Neural cell (in vitro differentiated cells): ENCODE measurements around the gene GAN.

Experiments used
- EP300 ChIP-seq: fragments of 450-650 bp; conservative IDR thresholded peaks from 2 replicates; pipeline ENCODE4 v1.6.1; 2014; ENCODE audit warnings: antibody characterized with exemption, mild to moderate bottlenecking, moderate library complexity; ENCODE audit not compliant: poor library complexity, severe bottlenecking
- EZH2 ChIP-seq: fragments of 200-600, 300-800 bp; shearing (Covaris generic), sonication (generic); IDR thresholded peaks from 2 replicates; pipeline ENCODE4 v1.6.1; 2014; ENCODE audit warnings: antibody characterized with exemption, low read length, borderline replicate concordance, mild to moderate bottlenecking; ENCODE audit not compliant: insufficient read depth, poor library complexity, severe bottlenecking
- MXI1 ChIP-seq: fragments of 450-650 bp; conservative IDR thresholded peaks from 2 replicates; pipeline ENCODE4 v1.6.1; 2014; ENCODE audit warnings: antibody characterized with exemption, mild to moderate bottlenecking; ENCODE audit not compliant: poor library complexity, severe bottlenecking
- POLR2AphosphoS5 ChIP-seq: IDR thresholded peaks from 2 replicates; pipeline ENCODE4 v1.6.1; 2012
- RAD21 ChIP-seq: fragments of 450-650 bp; conservative IDR thresholded peaks from 2 replicates; pipeline ENCODE4 v1.6.1; 2014; ENCODE audit warnings: antibody characterized with exemption, mild to moderate bottlenecking, moderate library complexity
- TAF1 ChIP-seq: IDR thresholded peaks from 2 replicates; pipeline ENCODE4 v1.6.1; 2012; ENCODE audit warnings: low read depth
- TF ChIP-seq, protein P1 (sequence below): fragments of 450-650 bp; IDR thresholded peaks from 2 replicates; pipeline ENCODE4 v1.5.1; 2014; ENCODE audit warnings: antibody characterized with exemption, mild to moderate bottlenecking, moderate library complexity; ENCODE audit not compliant: poor library complexity, severe bottlenecking
- TF ChIP-seq, protein P2 (sequence below): IDR thresholded peaks from 2 replicates; pipeline ENCODE4 v1.6.1; 2012; ENCODE audit warnings: borderline replicate concordance

DNA sequence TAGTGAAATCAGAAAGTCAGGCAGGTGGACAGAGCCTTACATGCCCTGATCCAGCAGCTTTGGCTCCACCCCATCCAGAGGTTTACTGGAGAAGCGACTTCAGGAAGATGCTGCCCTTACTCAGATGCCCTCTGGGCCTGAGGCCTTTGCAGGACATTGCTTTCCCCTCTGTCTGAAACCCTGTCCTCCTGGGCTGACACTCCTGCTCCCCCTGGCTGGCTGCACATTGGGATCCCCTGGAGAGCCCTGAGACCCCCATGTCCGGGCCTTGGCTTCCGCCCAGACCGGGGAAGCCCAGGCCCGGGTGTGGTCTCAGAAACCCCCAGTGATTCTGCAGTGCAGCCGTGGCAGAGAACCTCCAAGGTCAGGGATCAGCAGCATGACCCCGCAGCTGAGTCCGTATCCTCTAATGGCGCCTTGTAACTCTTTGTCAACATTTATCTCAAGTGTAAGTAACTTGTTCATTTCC lies 39.7 kb upstream of the GAN start:
- TF ChIP-seq, protein P1, sequence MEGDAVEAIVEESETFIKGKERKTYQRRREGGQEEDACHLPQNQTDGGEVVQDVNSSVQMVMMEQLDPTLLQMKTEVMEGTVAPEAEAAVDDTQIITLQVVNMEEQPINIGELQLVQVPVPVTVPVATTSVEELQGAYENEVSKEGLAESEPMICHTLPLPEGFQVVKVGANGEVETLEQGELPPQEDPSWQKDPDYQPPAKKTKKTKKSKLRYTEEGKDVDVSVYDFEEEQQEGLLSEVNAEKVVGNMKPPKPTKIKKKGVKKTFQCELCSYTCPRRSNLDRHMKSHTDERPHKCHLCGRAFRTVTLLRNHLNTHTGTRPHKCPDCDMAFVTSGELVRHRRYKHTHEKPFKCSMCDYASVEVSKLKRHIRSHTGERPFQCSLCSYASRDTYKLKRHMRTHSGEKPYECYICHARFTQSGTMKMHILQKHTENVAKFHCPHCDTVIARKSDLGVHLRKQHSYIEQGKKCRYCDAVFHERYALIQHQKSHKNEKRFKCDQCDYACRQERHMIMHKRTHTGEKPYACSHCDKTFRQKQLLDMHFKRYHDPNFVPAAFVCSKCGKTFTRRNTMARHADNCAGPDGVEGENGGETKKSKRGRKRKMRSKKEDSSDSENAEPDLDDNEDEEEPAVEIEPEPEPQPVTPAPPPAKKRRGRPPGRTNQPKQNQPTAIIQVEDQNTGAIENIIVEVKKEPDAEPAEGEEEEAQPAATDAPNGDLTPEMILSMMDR: no peak
- TF ChIP-seq POLR2AphosphoS5 (no peak), EZH2 (no peak), RAD21 (no peak), TAF1 (no peak), MXI1 (no peak), EP300 (no peak)
- TF ChIP-seq, protein P2, sequence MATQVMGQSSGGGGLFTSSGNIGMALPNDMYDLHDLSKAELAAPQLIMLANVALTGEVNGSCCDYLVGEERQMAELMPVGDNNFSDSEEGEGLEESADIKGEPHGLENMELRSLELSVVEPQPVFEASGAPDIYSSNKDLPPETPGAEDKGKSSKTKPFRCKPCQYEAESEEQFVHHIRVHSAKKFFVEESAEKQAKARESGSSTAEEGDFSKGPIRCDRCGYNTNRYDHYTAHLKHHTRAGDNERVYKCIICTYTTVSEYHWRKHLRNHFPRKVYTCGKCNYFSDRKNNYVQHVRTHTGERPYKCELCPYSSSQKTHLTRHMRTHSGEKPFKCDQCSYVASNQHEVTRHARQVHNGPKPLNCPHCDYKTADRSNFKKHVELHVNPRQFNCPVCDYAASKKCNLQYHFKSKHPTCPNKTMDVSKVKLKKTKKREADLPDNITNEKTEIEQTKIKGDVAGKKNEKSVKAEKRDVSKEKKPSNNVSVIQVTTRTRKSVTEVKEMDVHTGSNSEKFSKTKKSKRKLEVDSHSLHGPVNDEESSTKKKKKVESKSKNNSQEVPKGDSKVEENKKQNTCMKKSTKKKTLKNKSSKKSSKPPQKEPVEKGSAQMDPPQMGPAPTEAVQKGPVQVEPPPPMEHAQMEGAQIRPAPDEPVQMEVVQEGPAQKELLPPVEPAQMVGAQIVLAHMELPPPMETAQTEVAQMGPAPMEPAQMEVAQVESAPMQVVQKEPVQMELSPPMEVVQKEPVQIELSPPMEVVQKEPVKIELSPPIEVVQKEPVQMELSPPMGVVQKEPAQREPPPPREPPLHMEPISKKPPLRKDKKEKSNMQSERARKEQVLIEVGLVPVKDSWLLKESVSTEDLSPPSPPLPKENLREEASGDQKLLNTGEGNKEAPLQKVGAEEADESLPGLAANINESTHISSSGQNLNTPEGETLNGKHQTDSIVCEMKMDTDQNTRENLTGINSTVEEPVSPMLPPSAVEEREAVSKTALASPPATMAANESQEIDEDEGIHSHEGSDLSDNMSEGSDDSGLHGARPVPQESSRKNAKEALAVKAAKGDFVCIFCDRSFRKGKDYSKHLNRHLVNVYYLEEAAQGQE: no peak
